HEK293 (cell line): ENCODE measurements around the gene MADD.

Source experiments
- CTCF ChIA-PET: fragments of 350-600 bp; formaldehyde crosslinking; extraction: SDS; loops from one replicate; lab custom pipeline; 2021; ENCODE audit warnings: antibody characterized with exemption; lab: Yijun Ruan, JAX
- POLR2A ChIA-PET: fragments of 300-600 bp; formaldehyde crosslinking; extraction: SDS; loops from one replicate; lab custom pipeline; 2020; ENCODE audit warnings: antibody characterized with exemption, inconsistent platforms; lab: Yijun Ruan, JAX
- H3K27ac ChIP-seq: fragments of 200-500 bp; sonication (Bioruptor generic); 2 replicates; pipeline ENCODE4 v1.5.1; 2014; ENCODE audit warnings: low read depth, low read length, control low read depth, inconsistent platforms; ENCODE audit errors: extremely low read depth
- H3K36me3 ChIP-seq, 2 experiments: fragments of 200-500 bp in 1 of 2; sonication (Bioruptor generic) in 1 of 2; 1 replicate in 1 of 2; 2 replicates in 1 of 2; pipeline ENCODE4 v1.5.1; 2014 to 2017; ENCODE audit warnings: inconsistent platforms in 2 of 2, low read length in 2 of 2; ENCODE audit not compliant: control insufficient read depth in 2 of 2, insufficient read depth in 1 of 2
- H3K4me1 ChIP-seq: fragments of 200-500 bp; sonication (Bioruptor generic); 2 replicates; pipeline ENCODE4 v1.5.1; 2014; ENCODE audit warnings: mild to moderate bottlenecking, low read length, inconsistent platforms; ENCODE audit not compliant: control insufficient read depth, insufficient read depth
- H3K4me3 ChIP-seq: 2 replicates; pipeline ENCODE4 v1.5.1; 2011; ENCODE audit warnings: low read depth, mild to moderate bottlenecking, control low read depth, low read length, moderate library complexity
- H3K9me3 ChIP-seq: fragments of 200-500 bp; sonication (Bioruptor generic); 2 replicates; pipeline ENCODE4 v1.5.1; 2014; ENCODE audit warnings: low read depth, low read length, inconsistent platforms; ENCODE audit not compliant: control insufficient read depth, insufficient read depth
- GLI4 ChIP-seq: fragments of 450-650 bp; formaldehyde crosslinking; IDR thresholded peaks from 2 replicates; pipeline ENCODE4 v1.5.1; 2016; ENCODE audit warnings: missing biosample characterization, missing genetic modification characterization
- HOXA7 ChIP-seq: sonication (generic); formaldehyde crosslinking; IDR thresholded peaks from 2 replicates; pipeline ENCODE4 v1.8.1; 2022; ENCODE audit warnings: missing genetic modification reagents, borderline replicate concordance
- HOXC10 ChIP-seq: sonication (generic); formaldehyde crosslinking; IDR thresholded peaks from 2 replicates; pipeline ENCODE4 v1.8.1; 2023; ENCODE audit warnings: mild to moderate bottlenecking, missing genetic modification reagents
- RBAK ChIP-seq: fragments of 450-650 bp; formaldehyde crosslinking; IDR thresholded peaks from 2 replicates; pipeline ENCODE4 v1.5.1; 2016; ENCODE audit warnings: missing biosample characterization, missing genetic modification characterization
- ZFHX2 ChIP-seq: fragments of 450-650 bp; formaldehyde crosslinking; conservative IDR thresholded peaks from 2 replicates; pipeline ENCODE4 v1.5.1; 2016; ENCODE audit warnings: missing biosample characterization, missing genetic modification characterization
- ZNF10 ChIP-seq: fragments of 450-650 bp; formaldehyde crosslinking; IDR thresholded peaks from 2 replicates; pipeline ENCODE4 v1.5.1; 2017; ENCODE audit warnings: missing biosample characterization, missing genetic modification characterization
- ZNF175 ChIP-seq: fragments of 450-650 bp; formaldehyde crosslinking; IDR thresholded peaks from 2 replicates; pipeline ENCODE4 v1.5.1; 2016; ENCODE audit warnings: missing biosample characterization, missing genetic modification characterization
- ZNF248 ChIP-seq: fragments of 450-650 bp; formaldehyde crosslinking; IDR thresholded peaks from 2 replicates; pipeline ENCODE4 v1.5.1; 2017; ENCODE audit warnings: missing biosample characterization, missing genetic modification characterization
- ZNF341 ChIP-seq: fragments of 450-650 bp; formaldehyde crosslinking; IDR thresholded peaks from 2 replicates; pipeline ENCODE4; 2016; ENCODE audit warnings: low read depth, missing biosample characterization, missing genetic modification characterization
- ZNF48 ChIP-seq: fragments of 450-650 bp; formaldehyde crosslinking; IDR thresholded peaks from 2 replicates; pipeline ENCODE4 v1.5.1; 2016; ENCODE audit warnings: missing biosample characterization, missing genetic modification characterization
- ZNF558 ChIP-seq: fragments of 450-650 bp; formaldehyde crosslinking; IDR thresholded peaks from 2 replicates; pipeline ENCODE4 v1.5.1; 2016; ENCODE audit warnings: missing biosample characterization, missing genetic modification characterization
- ZNF747 ChIP-seq: fragments of 450-650 bp; formaldehyde crosslinking; IDR thresholded peaks from 2 replicates; pipeline ENCODE4 v1.5.1; 2016; ENCODE audit warnings: missing biosample characterization, missing genetic modification characterization
- ZNF791 ChIP-seq: fragments of 450-650 bp; formaldehyde crosslinking; IDR thresholded peaks from 2 replicates; pipeline ENCODE4 v1.5.1; 2016; ENCODE audit warnings: missing biosample characterization, missing genetic modification characterization
- ZXDB ChIP-seq: fragments of 450-650 bp; formaldehyde crosslinking; IDR thresholded peaks from 2 replicates; pipeline ENCODE4 v1.5.1; 2016; ENCODE audit warnings: missing biosample characterization, missing genetic modification characterization
- TF ChIP-seq, protein P1 (sequence below): fragments of 450-650 bp; formaldehyde crosslinking; IDR thresholded peaks from 2 replicates; pipeline ENCODE4 v1.5.1; 2016; ENCODE audit warnings: missing biosample characterization, missing genetic modification characterization
- TF ChIP-seq, protein P2 (sequence below): fragments of 450-650 bp; formaldehyde crosslinking; IDR thresholded peaks from 2 replicates; pipeline ENCODE4 v1.5.1; 2016; ENCODE audit warnings: missing biosample characterization, missing genetic modification characterization, low read depth
- TF ChIP-seq, protein P3 (sequence below): fragments of 450-650 bp; formaldehyde crosslinking; conservative IDR thresholded peaks from 2 replicates; pipeline ENCODE4 v1.5.1; 2016; ENCODE audit warnings: low read depth, missing biosample characterization, missing genetic modification characterization
- TF ChIP-seq, protein P4 (sequence below): fragments of 450-650 bp; formaldehyde crosslinking; IDR thresholded peaks from 2 replicates; pipeline ENCODE4 v1.5.1; 2016; ENCODE audit warnings: missing biosample characterization, missing genetic modification characterization, borderline replicate concordance
- TF ChIP-seq, protein P5 (sequence below): sonication (generic); formaldehyde crosslinking; IDR thresholded peaks from 2 replicates; pipeline ENCODE4 v1.8.1; 2022; ENCODE audit warnings: mild to moderate bottlenecking, moderate library complexity, missing genetic modification reagents
- TF ChIP-seq, protein P6 (sequence below): fragments of 450-650 bp; formaldehyde crosslinking; IDR thresholded peaks from 2 replicates; pipeline ENCODE4 v1.5.1; 2017; ENCODE audit warnings: missing biosample characterization, missing genetic modification characterization

The MADD gene

DNA sequence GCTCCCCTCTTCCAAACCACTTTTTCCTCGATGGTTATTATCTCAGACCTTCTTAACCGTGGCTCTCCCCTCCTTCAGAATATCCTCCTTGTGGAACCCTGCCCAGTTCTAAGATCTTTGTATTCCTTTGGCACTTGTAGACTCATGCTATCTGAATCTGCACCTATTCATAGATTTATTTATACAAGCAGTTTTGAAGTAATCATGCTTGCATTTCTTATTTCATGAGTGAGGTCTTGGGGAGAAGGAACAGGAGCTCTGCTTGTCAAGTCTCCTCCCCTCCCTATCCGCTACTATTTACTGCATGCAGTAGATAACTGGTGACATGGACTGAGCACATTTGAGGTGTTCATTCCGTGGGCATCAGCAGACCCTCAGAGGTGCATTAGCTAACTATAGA is 5.4 kb upstream of the MADD start:
- Histone ChIP-seq H3K4me3 (no peak overlapping the region), H3K9me3 (no peaks in the 10 kb centered on the region), H3K36me3 (peaks cover 0 to 6% of the 10 kb centered on the region in 2 experiments; a peak in 1 of 3 replicates), H3K27ac (no peak overlapping the region), H3K4me1 (no peaks in the 10 kb centered on the region)
- POLR2A ChIA-PET, result no interaction called here
- CTCF ChIA-PET, result interaction anchor here (0.7 to 1.9 kb wide), 5 partner anchors 29 to 775 kb away, joined by 3 to 6 read pairs (median 4); partner anchors contain the start of gene ARFGAP2
- TF ChIP-seq ZNF248 (tag by site-specific recombination) (no peak), RBAK (tag by site-specific recombination) (no peak), ZNF48 (tag by site-specific recombination) (no peak), ZNF747 (tag by site-specific recombination) (no peak), ZNF791 (tag by site-specific recombination) (no peak), HOXC10 (no peak), ZXDB (tag by site-specific recombination) (no peak), ZNF341 (tag by site-specific recombination) (no peak)
- TF ChIP-seq, protein P1, sequence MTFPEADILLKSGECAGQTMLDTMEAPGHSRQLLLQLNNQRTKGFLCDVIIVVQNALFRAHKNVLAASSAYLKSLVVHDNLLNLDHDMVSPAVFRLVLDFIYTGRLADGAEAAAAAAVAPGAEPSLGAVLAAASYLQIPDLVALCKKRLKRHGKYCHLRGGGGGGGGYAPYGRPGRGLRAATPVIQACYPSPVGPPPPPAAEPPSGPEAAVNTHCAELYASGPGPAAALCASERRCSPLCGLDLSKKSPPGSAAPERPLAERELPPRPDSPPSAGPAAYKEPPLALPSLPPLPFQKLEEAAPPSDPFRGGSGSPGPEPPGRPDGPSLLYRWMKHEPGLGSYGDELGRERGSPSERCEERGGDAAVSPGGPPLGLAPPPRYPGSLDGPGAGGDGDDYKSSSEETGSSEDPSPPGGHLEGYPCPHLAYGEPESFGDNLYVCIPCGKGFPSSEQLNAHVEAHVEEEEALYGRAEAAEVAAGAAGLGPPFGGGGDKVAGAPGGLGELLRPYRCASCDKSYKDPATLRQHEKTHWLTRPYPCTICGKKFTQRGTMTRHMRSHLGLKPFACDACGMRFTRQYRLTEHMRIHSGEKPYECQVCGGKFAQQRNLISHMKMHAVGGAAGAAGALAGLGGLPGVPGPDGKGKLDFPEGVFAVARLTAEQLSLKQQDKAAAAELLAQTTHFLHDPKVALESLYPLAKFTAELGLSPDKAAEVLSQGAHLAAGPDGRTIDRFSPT (tag by site-specific recombination), result no peak
- TF ChIP-seq, protein P2, sequence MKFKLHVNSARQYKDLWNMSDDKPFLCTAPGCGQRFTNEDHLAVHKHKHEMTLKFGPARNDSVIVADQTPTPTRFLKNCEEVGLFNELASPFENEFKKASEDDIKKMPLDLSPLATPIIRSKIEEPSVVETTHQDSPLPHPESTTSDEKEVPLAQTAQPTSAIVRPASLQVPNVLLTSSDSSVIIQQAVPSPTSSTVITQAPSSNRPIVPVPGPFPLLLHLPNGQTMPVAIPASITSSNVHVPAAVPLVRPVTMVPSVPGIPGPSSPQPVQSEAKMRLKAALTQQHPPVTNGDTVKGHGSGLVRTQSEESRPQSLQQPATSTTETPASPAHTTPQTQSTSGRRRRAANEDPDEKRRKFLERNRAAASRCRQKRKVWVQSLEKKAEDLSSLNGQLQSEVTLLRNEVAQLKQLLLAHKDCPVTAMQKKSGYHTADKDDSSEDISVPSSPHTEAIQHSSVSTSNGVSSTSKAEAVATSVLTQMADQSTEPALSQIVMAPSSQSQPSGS (tag by site-specific recombination), result no peak

DNA sequence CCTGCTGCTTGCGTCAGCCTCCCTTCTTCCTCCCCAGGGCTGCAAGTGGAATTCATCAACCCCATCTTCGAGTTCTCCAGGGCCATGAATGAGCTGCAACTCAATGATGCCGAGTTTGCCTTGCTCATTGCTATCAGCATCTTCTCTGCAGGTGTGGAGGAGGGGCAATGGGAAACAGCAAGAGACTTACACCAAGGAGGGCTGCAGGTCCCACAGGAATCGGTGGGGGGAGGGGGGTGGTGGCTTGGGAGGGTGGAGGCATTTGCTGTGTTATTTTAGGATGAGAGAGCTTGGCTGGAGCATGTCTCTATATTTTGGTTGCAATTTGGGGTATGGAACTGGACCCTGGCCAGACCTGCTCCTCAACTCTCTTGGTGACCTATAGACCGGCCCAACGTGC is 2.1 kb upstream of the MADD start:
- ChIA-PET POLR2A (interaction anchor here (0.7 to 1.4 kb wide), 2 partner anchors 19 to 27 kb away, joined by 3 to 6 read pairs; partner anchors contain the start of gene ACP2), CTCF (interaction anchor here (1.4 to 3.0 kb wide), 2 partner anchors 9 to 12 kb away, joined by 4 to 28 read pairs; partner anchors contain the start of gene NR1H3)
- TF ChIP-seq ZNF10, result no peak
- TF ChIP-seq, protein P3, sequence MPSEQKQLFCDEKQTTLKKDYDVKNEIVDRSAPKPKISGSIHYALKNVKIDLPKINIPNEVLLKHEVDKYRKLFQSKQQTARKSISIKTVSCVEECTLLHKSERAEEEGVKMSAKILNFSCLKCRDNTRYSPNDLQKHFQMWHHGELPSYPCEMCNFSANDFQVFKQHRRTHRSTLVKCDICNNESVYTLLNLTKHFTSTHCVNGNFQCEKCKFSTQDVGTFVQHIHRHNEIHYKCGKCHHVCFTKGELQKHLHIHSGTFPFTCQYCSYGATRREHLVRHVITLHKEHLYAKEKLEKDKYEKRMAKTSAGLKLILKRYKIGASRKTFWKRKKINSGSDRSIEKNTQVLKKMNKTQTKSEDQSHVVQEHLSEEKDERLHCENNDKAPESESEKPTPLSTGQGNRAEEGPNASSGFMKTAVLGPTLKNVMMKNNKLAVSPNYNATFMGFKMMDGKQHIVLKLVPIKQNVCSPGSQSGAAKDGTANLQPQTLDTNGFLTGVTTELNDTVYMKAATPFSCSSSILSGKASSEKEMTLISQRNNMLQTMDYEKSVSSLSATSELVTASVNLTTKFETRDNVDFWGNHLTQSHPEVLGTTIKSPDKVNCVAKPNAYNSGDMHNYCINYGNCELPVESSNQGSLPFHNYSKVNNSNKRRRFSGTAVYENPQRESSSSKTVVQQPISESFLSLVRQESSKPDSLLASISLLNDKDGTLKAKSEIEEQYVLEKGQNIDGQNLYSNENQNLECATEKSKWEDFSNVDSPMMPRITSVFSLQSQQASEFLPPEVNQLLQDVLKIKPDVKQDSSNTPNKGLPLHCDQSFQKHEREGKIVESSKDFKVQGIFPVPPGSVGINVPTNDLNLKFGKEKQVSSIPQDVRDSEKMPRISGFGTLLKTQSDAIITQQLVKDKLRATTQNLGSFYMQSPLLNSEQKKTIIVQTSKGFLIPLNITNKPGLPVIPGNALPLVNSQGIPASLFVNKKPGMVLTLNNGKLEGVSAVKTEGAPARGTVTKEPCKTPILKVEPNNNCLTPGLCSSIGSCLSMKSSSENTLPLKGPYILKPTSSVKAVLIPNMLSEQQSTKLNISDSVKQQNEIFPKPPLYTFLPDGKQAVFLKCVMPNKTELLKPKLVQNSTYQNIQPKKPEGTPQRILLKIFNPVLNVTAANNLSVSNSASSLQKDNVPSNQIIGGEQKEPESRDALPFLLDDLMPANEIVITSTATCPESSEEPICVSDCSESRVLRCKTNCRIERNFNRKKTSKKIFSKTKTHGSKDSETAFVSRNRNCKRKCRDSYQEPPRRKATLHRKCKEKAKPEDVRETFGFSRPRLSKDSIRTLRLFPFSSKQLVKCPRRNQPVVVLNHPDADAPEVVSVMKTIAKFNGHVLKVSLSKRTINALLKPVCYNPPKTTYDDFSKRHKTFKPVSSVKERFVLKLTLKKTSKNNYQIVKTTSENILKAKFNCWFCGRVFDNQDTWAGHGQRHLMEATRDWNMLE (tag by site-specific recombination), result no peak
- TF ChIP-seq, protein P4, sequence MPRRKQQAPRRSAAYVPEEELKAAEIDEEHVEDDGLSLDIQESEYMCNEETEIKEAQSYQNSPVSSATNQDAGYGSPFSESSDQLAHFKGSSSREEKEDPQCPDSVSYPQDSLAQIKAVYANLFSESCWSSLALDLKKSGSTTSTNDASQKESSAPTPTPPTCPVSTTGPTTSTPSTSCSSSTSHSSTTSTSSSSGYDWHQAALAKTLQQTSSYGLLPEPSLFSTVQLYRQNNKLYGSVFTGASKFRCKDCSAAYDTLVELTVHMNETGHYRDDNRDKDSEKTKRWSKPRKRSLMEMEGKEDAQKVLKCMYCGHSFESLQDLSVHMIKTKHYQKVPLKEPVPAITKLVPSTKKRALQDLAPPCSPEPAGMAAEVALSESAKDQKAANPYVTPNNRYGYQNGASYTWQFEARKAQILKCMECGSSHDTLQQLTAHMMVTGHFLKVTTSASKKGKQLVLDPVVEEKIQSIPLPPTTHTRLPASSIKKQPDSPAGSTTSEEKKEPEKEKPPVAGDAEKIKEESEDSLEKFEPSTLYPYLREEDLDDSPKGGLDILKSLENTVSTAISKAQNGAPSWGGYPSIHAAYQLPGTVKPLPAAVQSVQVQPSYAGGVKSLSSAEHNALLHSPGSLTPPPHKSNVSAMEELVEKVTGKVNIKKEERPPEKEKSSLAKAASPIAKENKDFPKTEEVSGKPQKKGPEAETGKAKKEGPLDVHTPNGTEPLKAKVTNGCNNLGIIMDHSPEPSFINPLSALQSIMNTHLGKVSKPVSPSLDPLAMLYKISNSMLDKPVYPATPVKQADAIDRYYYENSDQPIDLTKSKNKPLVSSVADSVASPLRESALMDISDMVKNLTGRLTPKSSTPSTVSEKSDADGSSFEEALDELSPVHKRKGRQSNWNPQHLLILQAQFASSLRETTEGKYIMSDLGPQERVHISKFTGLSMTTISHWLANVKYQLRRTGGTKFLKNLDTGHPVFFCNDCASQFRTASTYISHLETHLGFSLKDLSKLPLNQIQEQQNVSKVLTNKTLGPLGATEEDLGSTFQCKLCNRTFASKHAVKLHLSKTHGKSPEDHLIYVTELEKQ (tag by site-specific recombination), result no peak
- no peak for TF ChIP-seq ZFHX2 (tag by site-specific recombination)
- TF ChIP-seq, protein P5, sequence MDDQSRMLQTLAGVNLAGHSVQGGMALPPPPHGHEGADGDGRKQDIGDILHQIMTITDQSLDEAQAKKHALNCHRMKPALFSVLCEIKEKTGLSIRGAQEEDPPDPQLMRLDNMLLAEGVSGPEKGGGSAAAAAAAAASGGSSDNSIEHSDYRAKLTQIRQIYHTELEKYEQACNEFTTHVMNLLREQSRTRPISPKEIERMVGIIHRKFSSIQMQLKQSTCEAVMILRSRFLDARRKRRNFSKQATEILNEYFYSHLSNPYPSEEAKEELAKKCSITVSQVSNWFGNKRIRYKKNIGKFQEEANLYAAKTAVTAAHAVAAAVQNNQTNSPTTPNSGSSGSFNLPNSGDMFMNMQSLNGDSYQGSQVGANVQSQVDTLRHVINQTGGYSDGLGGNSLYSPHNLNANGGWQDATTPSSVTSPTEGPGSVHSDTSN, result no peak
- TF ChIP-seq ZNF175 (tag by site-specific recombination), result no peak
- TF ChIP-seq HOXA7, result no peak
- TF ChIP-seq ZNF558, result no peak
- TF ChIP-seq, protein P6, sequence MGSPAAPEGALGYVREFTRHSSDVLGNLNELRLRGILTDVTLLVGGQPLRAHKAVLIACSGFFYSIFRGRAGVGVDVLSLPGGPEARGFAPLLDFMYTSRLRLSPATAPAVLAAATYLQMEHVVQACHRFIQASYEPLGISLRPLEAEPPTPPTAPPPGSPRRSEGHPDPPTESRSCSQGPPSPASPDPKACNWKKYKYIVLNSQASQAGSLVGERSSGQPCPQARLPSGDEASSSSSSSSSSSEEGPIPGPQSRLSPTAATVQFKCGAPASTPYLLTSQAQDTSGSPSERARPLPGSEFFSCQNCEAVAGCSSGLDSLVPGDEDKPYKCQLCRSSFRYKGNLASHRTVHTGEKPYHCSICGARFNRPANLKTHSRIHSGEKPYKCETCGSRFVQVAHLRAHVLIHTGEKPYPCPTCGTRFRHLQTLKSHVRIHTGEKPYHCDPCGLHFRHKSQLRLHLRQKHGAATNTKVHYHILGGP (tag by site-specific recombination), result no peak
- no peak for TF ChIP-seq GLI4 (tag by site-specific recombination)
- H3K4me3 ChIP-seq, result no peak overlapping the region
- H3K27ac ChIP-seq, result no peak overlapping the region
- H3K36me3 ChIP-seq, result no peaks in the 10 kb centered on the region
- H3K9me3 ChIP-seq, result no peaks in the 10 kb centered on the region
- peaks cover 13% of the 10 kb centered on the region; the same call in 1 of the 2 replicates for H3K4me1 ChIP-seq
